ENCODE data around the gene PHLDA2. TPM values are rescaled to one million over a fixed set of nuclear protein-coding genes. Genes with fewer than 3 reads are reported as not detected.

Gene PHLDA2
- total and polyA plus RNA-seq, 2 experiments from 2014 or later = 3.8 to 16.5 TPM

GRCh38 chr11:2896047-2896446, 33.2 kb downstream of the PHLDA2 start:
- H3F3A ChIP-seq (replicated peaks; ENCODE audit: low read depth) = peaks cover 14% of the 10 kb centered on the region; the same call in 1 of the 2 replicates
- Mint-ChIP-seq H3K27me3 (ENCODE audit: insufficient read depth, low read depth, poor library complexity) (peaks cover 57% of the 10 kb centered on the region), H3K27ac (no peak overlapping the region), H3K36me3 (ENCODE audit: low read depth) (peaks cover 12% of the 10 kb centered on the region), H3K4me1 (peaks cover 10% of the 10 kb centered on the region), H3K4me3 (no peak overlapping the region), H3K9me3 (peaks cover 32% of the 10 kb centered on the region)
- no peak overlapping the region for H3K27ac ChIP-seq (ENCODE audit: low read depth)
- no peaks in the 10 kb centered on the region; the same call in 1 of the 2 replicates for H4K20me1 ChIP-seq (replicated peaks; ENCODE audit: insufficient read depth)
- H2AFZ ChIP-seq = no peak overlapping the region
- no peak for ATAC-seq
- peaks cover 9% of the 10 kb centered on the region for H3K4me1 ChIP-seq (ENCODE audit: insufficient read depth)
- peaks cover 4% of the 10 kb centered on the region; the same call in 1 of the 2 replicates for H3K27me3 ChIP-seq (ENCODE audit: insufficient read depth)
- no peaks in the 10 kb centered on the region for H3K9me2 ChIP-seq (ENCODE audit: insufficient read depth)
- H3K79me2 ChIP-seq (replicated peaks; ENCODE audit: insufficient read depth) = no peaks in the 10 kb centered on the region
- TF ChIP-seq EZH2phosphoT487 (IDR thresholded peaks at IDR 0.05; ENCODE audit: unreplicated experiment) = no peak
- no peak for TF ChIP-seq ZNF331 (CRISPR knock-in tag; IDR thresholded peaks at IDR 0.05; ENCODE audit: low read depth)
- TF ChIP-seq CTCF (conservative IDR thresholded peaks at IDR 0.05; ENCODE audit: low read depth in 2 of 2) = no peak
- TF ChIP-seq STAT1 (IDR thresholded peaks at IDR 0.05; ENCODE audit: unreplicated experiment) = no peak
- TF ChIP-seq ZNF114 (CRISPR knock-in tag; IDR thresholded peaks at IDR 0.05) = no peak
- TF ChIP-seq CREB1 (CRISPR knock-in tag; IDR thresholded peaks at IDR 0.05; ENCODE audit: low read depth) = no peak
- TF ChIP-seq REST (IDR thresholded peaks at IDR 0.05; ENCODE audit: unreplicated experiment) = no peak
- no peak for TF ChIP-seq NANOG (IDR thresholded peaks at IDR 0.05; ENCODE audit: borderline replicate concordance)
- no peak for TF ChIP-seq POLR2AphosphoS5 (IDR thresholded peaks at IDR 0.05; ENCODE audit: low read depth)
- TF ChIP-seq EZH2 (IDR thresholded peaks at IDR 0.05; ENCODE audit: low read depth, unreplicated experiment) = no peak
- no peak for TF ChIP-seq ZNF462 (CRISPR knock-in tag; IDR thresholded peaks at IDR 0.05)
- H3K36me3 ChIP-seq (ENCODE audit: insufficient read depth) = no peaks in the 10 kb centered on the region
- H3K4me3 ChIP-seq = no peak overlapping the region
- H3K4me2 ChIP-seq = no peak overlapping the region
- DNase-seq (ENCODE audit: low spot score) = no peak
